H9 (cell line): ENCODE data around the gene CLDN34. TPM values are rescaled to one million over a fixed set of nuclear protein-coding genes. Genes with fewer than 3 reads are reported as not detected.

Experiments
- DNase-seq: peaks from one replicate; pipeline ENCODE4 v3.0.0-alpha.2; 2017
- H2AFZ ChIP-seq: one replicate; pipeline ENCODE4 v1.6.1; 2013; ENCODE audit warnings: mild to moderate bottlenecking, low read length, control low read depth, moderate library complexity
- H2AK5ac ChIP-seq: 2 replicates; pipeline ENCODE4 v1.6.1; 2013; ENCODE audit warnings: low read length, control low read depth, mixed read lengths; ENCODE audit not compliant: insufficient read length
- H2BK120ac ChIP-seq: one replicate; pipeline ENCODE4 v1.6.1; 2013; ENCODE audit warnings: low read depth, mild to moderate bottlenecking, low read length, control low read depth, inconsistent platforms; ENCODE audit not compliant: poor library complexity, severe bottlenecking
- H2BK12ac ChIP-seq: 2 replicates; pipeline ENCODE4 v1.6.1; 2013; ENCODE audit warnings: low read length, control low read depth, mixed read lengths, low read depth; ENCODE audit not compliant: insufficient read length
- H2BK15ac ChIP-seq: 2 replicates; pipeline ENCODE4 v1.6.1; 2013; ENCODE audit warnings: low read depth, low read length, control low read depth
- H2BK20ac ChIP-seq: one replicate; pipeline ENCODE4 v1.6.1; 2013; ENCODE audit warnings: low read depth, mild to moderate bottlenecking, low read length, control low read depth, inconsistent platforms; ENCODE audit not compliant: poor library complexity, severe bottlenecking
- H2BK5ac ChIP-seq: 2 replicates; pipeline ENCODE4 v1.6.1; 2013; ENCODE audit warnings: low read length, control low read depth, mixed read lengths; ENCODE audit not compliant: insufficient read length
- H3K14ac ChIP-seq: 2 replicates; pipeline ENCODE4 v1.6.1; 2013; ENCODE audit warnings: low read length, control low read depth; ENCODE audit not compliant: insufficient read depth
- H3K18ac ChIP-seq: 2 replicates; pipeline ENCODE4 v1.6.1; 2013; ENCODE audit warnings: low read depth, mild to moderate bottlenecking, mixed read lengths, low read length, control low read depth; ENCODE audit not compliant: insufficient read length
- H3K23ac ChIP-seq: 2 replicates; pipeline ENCODE4 v1.6.1; 2013; ENCODE audit warnings: low read length, control low read depth, mixed read lengths, low read depth; ENCODE audit not compliant: insufficient read length
- H3K23me2 ChIP-seq: 2 replicates; pipeline ENCODE4 v1.6.1; 2013; ENCODE audit warnings: low read depth, mild to moderate bottlenecking, mixed read lengths, low read length, control low read depth; ENCODE audit not compliant: insufficient read length, poor library complexity, severe bottlenecking
- H3K27ac ChIP-seq: 2 replicates; pipeline ENCODE4 v1.5.1; 2013; ENCODE audit warnings: low read length, control low read depth, mixed read lengths, low read depth; ENCODE audit not compliant: insufficient read length
- H3K27me3 ChIP-seq: 2 replicates; pipeline ENCODE4 v1.6.1; 2013; ENCODE audit warnings: low read length, control low read depth, inconsistent platforms; ENCODE audit not compliant: insufficient read depth
- H3K4ac ChIP-seq: 2 replicates; pipeline ENCODE4 v1.6.1; 2013; ENCODE audit warnings: low read depth, mild to moderate bottlenecking, control low read depth, inconsistent platforms, low read length, moderate library complexity
- H3K4me1 ChIP-seq: 2 replicates; pipeline ENCODE4 v1.6.1; 2013; ENCODE audit warnings: low read length, control low read depth, inconsistent platforms; ENCODE audit not compliant: insufficient read depth
- H3K4me2 ChIP-seq: 2 replicates; pipeline ENCODE4 v1.6.1; 2013; ENCODE audit warnings: low read length, control low read depth, mixed read lengths; ENCODE audit not compliant: insufficient read length, insufficient read depth
- H3K56ac ChIP-seq: 2 replicates; pipeline ENCODE4 v1.6.1; 2013; ENCODE audit warnings: low read depth, mild to moderate bottlenecking, mixed read lengths, low read length, control low read depth; ENCODE audit not compliant: insufficient read length
- H3K79me1 ChIP-seq: 2 replicates; pipeline ENCODE4 v1.6.1; 2013; ENCODE audit warnings: low read depth, mild to moderate bottlenecking, moderate library complexity, low read length, control low read depth, inconsistent platforms; ENCODE audit not compliant: insufficient read depth, poor library complexity, severe bottlenecking
- H3K79me2 ChIP-seq: 2 replicates; pipeline ENCODE4 v1.6.1; 2013; ENCODE audit warnings: low read length, control low read depth, inconsistent platforms; ENCODE audit not compliant: insufficient read depth
- H3K9ac ChIP-seq: 2 replicates; pipeline ENCODE4 v1.6.1; 2013; ENCODE audit warnings: low read length, control low read depth, mixed read lengths; ENCODE audit not compliant: insufficient read length; ENCODE audit errors: extremely low read depth
- H3K9me3 ChIP-seq: one replicate; pipeline ENCODE4 v1.6.1; 2013; ENCODE audit warnings: low read depth, low read length, inconsistent platforms; ENCODE audit not compliant: control insufficient read depth
- H3T11ph ChIP-seq: one replicate; pipeline ENCODE4 v1.6.1; 2013; ENCODE audit warnings: mild to moderate bottlenecking, low read length, control low read depth, inconsistent platforms
- H4K20me1 ChIP-seq: one replicate; pipeline ENCODE4 v1.6.1; 2013; ENCODE audit not compliant: control insufficient read depth, insufficient read length, insufficient read depth
- H4K5ac ChIP-seq: 2 replicates; pipeline ENCODE4 v1.6.1; 2013; ENCODE audit warnings: low read depth, mild to moderate bottlenecking, mixed read lengths, low read length, control low read depth; ENCODE audit not compliant: insufficient read length
- H4K8ac ChIP-seq: replicated peaks from 2 replicates; pipeline ENCODE4 v1.6.1; 2013; ENCODE audit warnings: low read length, control low read depth, mixed read lengths, low read depth; ENCODE audit not compliant: insufficient read length
- H4K91ac ChIP-seq: 2 replicates; pipeline ENCODE4 v1.6.1; 2013; ENCODE audit warnings: low read depth, mild to moderate bottlenecking, moderate library complexity, mixed read lengths, low read length, control low read depth; ENCODE audit not compliant: insufficient read length
- H3K27ac Mint-ChIP-seq, 3 experiments: 2 replicates in 2 of 3; 3 replicates in 1 of 3; pipeline ENCODE4 v1.8.0; 2020 to 2021; ENCODE audit warnings: mixed read lengths in 3 of 3, mild to moderate bottlenecking in 1 of 3, moderate library complexity in 1 of 3
- H3K27me3 Mint-ChIP-seq: 2 replicates; pipeline ENCODE4 v1.8.0; 2021; ENCODE audit warnings: low read depth, mild to moderate bottlenecking, moderate library complexity, mixed read lengths
- H3K36me3 Mint-ChIP-seq, 3 experiments: 2 replicates in 2 of 3; 3 replicates in 1 of 3; pipeline ENCODE4 v1.8.0; 2020 to 2021; ENCODE audit warnings: low read depth in 3 of 3, mixed read lengths in 3 of 3; ENCODE audit not compliant: insufficient read depth in 1 of 3
- H3K4me1 Mint-ChIP-seq, 2 experiments: 2 replicates each; pipeline ENCODE4 v1.8.0; 2020; ENCODE audit warnings: mixed read lengths in 2 of 2
- H3K4me3 Mint-ChIP-seq, 2 experiments: 2 replicates in 1 of 2; 3 replicates in 1 of 2; pipeline ENCODE4 v1.8.0; 2020 to 2021; ENCODE audit warnings: mild to moderate bottlenecking in 2 of 2, mixed read lengths in 2 of 2, moderate library complexity in 1 of 2
- H3K9me3 Mint-ChIP-seq, 2 experiments: 2 replicates in 1 of 2; 3 replicates in 1 of 2; pipeline ENCODE4 v1.8.0; 2020; ENCODE audit warnings: mild to moderate bottlenecking in 2 of 2, mixed read lengths in 2 of 2, moderate library complexity in 1 of 2
- WGBS: extraction: QIAGEN DNeasy Blood & Tissue Kit; methylation state at CpG from one replicate; pipeline ENCODE4 v1.1.7; 2013; ENCODE audit warnings: missing lambda C conversion rate, low lambda C conversion rate, mixed read lengths; ENCODE audit not compliant: insufficient read length; ENCODE audit errors: extremely low coverage; 5-methylcytosine and 5-hydroxymethylcytosine counted together
- total RNA-seq: library from RNA; stranded (reverse); gene quantifications from 2 replicates; pipeline ENCODE4 v1.2.1, GENCODE V29; 2021
- TF ChIP-seq, protein P1 (sequence below): fragments of 200-600 bp; sonication (generic); conservative IDR thresholded peaks from 3 replicates; pipeline ENCODE4 v1.8.0; 2021; ENCODE audit warnings: antibody characterized with exemption, mild to moderate bottlenecking

Gene CLDN34
- total RNA-seq, 1 experiment from 2014 or later, result 0.39 TPM

DNA sequence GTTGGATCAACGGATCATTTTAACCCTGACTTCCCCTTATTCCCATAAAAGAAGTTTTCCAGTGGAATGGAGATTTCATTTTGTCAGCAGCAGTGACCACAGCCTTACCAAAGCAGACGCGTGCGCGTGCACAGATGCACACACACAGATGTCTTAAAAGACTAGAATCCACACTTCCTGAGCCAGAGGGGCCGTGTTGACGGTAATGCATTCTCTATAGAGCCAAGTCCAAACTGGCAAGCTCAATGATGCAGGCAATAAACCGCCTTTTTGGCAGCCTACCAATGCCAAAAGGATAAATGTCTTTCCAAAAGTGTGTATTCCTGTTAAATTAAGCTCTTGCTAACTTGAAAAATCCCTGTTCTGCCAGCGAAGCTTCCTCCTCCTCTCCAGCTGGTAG, 18.8 kb upstream of the CLDN34 start:
- no peak overlapping the region for H3K9ac ChIP-seq
- H3K18ac ChIP-seq, result no peak overlapping the region
- H3K27me3 ChIP-seq, result no peaks in the 10 kb centered on the region
- no peak for DNase-seq
- peaks cover 2% of the 10 kb centered on the region for H4K20me1 ChIP-seq
- H4K8ac ChIP-seq, result no peak overlapping the region
- no peak overlapping the region for H2AK5ac ChIP-seq
- no CpG with 5 or more reads among the region's 9 CpGs for WGBS
- no peak overlapping the region for H3K4me2 ChIP-seq
- H3K36me3 Mint-ChIP-seq, result peaks cover 58 to 75% (median 64%) of the 10 kb centered on the region in 3 experiments
- no peak overlapping the region for H2AFZ ChIP-seq
- no peak overlapping the region for H3K56ac ChIP-seq
- no peak overlapping the region for H3K14ac ChIP-seq
- H3K9me3 ChIP-seq, result peaks cover 8% of the 10 kb centered on the region
- H2BK20ac ChIP-seq, result no peak overlapping the region
- no peaks in the 10 kb centered on the region; the same call in 1 of the 2 replicates for H3K27me3 Mint-ChIP-seq
- no peak overlapping the region for H2BK12ac ChIP-seq
- no peaks in the 10 kb centered on the region for H3K79me2 ChIP-seq
- H2BK5ac ChIP-seq, result no peak overlapping the region
- H3T11ph ChIP-seq, result no peak overlapping the region
- no peak overlapping the region for H4K5ac ChIP-seq
- TF ChIP-seq, protein P1, sequence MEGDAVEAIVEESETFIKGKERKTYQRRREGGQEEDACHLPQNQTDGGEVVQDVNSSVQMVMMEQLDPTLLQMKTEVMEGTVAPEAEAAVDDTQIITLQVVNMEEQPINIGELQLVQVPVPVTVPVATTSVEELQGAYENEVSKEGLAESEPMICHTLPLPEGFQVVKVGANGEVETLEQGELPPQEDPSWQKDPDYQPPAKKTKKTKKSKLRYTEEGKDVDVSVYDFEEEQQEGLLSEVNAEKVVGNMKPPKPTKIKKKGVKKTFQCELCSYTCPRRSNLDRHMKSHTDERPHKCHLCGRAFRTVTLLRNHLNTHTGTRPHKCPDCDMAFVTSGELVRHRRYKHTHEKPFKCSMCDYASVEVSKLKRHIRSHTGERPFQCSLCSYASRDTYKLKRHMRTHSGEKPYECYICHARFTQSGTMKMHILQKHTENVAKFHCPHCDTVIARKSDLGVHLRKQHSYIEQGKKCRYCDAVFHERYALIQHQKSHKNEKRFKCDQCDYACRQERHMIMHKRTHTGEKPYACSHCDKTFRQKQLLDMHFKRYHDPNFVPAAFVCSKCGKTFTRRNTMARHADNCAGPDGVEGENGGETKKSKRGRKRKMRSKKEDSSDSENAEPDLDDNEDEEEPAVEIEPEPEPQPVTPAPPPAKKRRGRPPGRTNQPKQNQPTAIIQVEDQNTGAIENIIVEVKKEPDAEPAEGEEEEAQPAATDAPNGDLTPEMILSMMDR, result no peak
- H3K4me1 Mint-ChIP-seq, result no peaks in the 10 kb centered on the region
- H3K4ac ChIP-seq, result no peak overlapping the region
- no peaks in the 10 kb centered on the region for H3K79me1 ChIP-seq
- H2BK15ac ChIP-seq, result no peak overlapping the region
- no peaks in the 10 kb centered on the region for H3K4me1 ChIP-seq
- no peaks in the 10 kb centered on the region for H3K23me2 ChIP-seq
- no peak overlapping the region for H4K91ac ChIP-seq
- H3K4me3 Mint-ChIP-seq, result no peak overlapping the region
- H3K23ac ChIP-seq, result no peak overlapping the region
- no peak overlapping the region for H2BK120ac ChIP-seq
- no peak overlapping the region; a peak in 1 of 7 replicates for H3K27ac Mint-ChIP-seq
- H3K27ac ChIP-seq, result no peak overlapping the region
- peaks cover 45 to 71% of the 10 kb centered on the region in 2 experiments for H3K9me3 Mint-ChIP-seq
